NT2/D1 (cell line): ENCODE data around the gene FLG.
"Not testable (repeated sequence)": the region's sequence is repeated elsewhere in the genome, so short reads cannot be mapped to it uniquely, and the experiment has no call there.

Experiments used
- SUZ12 ChIP-seq: IDR thresholded peaks from 2 replicates; pipeline ENCODE4 v1.6.1; 2011; ENCODE audit not compliant: insufficient read length, insufficient read depth; ENCODE audit errors: extremely low read depth
- YY1 ChIP-seq: IDR thresholded peaks from 2 replicates; pipeline ENCODE4 v1.6.1; 2011; ENCODE audit not compliant: insufficient read length, insufficient read depth
- ZNF274 ChIP-seq: IDR thresholded peaks from 2 replicates; pipeline ENCODE4 v1.6.1; 2011; ENCODE audit warnings: mild to moderate bottlenecking, low read depth, low read length

DNA sequence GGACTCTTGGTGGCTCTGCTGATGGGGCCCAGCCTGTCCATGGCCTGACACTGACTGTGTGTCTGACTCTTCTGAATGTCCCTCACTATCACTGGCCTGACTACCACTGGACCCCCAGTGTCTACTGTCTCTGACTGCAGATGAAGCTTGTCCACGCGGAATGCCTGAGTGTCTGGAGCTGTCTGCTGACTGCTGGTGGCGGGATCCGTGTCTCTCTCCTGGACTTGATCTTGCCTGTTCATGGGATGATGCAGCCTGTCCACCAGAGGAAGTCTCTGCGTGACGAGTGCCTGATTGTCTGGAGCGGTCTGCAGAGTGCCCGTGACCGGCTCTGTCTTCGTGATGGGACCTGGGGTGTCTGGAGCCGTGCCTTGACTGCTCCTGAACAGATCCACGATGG is 20.3 kb downstream of the FLG start:
- TF ChIP-seq ZNF274, SUZ12, YY1: not testable (repeated sequence)
